HFF-Myc (cell line): Measurements from ENCODE around the gene FIGLA.
"Not testable (repeated sequence)": the region's sequence is repeated elsewhere in the genome, so short reads cannot be mapped to it uniquely, and the experiment has no call there.

ENCODE experiments used
- DNase-seq: peaks from one replicate; pipeline ENCODE4 v3.0.0-alpha.2; 2011; ENCODE audit warnings: low read depth; ENCODE audit errors: extremely low read depth
- H3K4me3 ChIP-seq: replicated peaks from 2 replicates; pipeline ENCODE4 v1.5.1; 2011; ENCODE audit warnings: low read depth, mild to moderate bottlenecking, control low read depth, low read length
- TF ChIP-seq, protein P1 (sequence below): IDR thresholded peaks from 2 replicates; pipeline ENCODE4 v1.5.1; 2012; ENCODE audit warnings: mild to moderate bottlenecking, low read depth, low read length, control low read depth; ENCODE audit errors: missing control alignments

FIGLA gene

DNA sequence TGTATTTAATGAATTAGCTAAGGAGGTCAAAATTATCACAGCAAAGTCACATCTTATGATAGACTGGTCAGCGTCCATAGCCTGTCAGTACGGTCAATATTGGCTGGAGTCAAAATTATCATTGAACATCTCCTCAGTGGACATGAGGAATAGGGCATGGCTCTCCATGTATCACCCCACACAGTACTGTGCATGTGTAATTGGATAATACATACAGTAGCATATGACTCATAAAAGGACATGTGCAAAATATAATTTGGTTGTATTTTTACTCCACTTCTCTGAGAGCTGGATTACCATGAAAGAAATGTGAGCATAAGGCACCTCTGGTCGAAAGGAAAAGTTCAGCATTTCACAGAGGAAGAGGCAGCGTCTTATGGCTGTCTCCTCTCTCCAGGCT, 47.4 kb downstream of the FIGLA start:
- DNase-seq = no peak
- no peak overlapping the region for H3K4me3 ChIP-seq
- TF ChIP-seq, protein P1, sequence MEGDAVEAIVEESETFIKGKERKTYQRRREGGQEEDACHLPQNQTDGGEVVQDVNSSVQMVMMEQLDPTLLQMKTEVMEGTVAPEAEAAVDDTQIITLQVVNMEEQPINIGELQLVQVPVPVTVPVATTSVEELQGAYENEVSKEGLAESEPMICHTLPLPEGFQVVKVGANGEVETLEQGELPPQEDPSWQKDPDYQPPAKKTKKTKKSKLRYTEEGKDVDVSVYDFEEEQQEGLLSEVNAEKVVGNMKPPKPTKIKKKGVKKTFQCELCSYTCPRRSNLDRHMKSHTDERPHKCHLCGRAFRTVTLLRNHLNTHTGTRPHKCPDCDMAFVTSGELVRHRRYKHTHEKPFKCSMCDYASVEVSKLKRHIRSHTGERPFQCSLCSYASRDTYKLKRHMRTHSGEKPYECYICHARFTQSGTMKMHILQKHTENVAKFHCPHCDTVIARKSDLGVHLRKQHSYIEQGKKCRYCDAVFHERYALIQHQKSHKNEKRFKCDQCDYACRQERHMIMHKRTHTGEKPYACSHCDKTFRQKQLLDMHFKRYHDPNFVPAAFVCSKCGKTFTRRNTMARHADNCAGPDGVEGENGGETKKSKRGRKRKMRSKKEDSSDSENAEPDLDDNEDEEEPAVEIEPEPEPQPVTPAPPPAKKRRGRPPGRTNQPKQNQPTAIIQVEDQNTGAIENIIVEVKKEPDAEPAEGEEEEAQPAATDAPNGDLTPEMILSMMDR = no peak

DNA sequence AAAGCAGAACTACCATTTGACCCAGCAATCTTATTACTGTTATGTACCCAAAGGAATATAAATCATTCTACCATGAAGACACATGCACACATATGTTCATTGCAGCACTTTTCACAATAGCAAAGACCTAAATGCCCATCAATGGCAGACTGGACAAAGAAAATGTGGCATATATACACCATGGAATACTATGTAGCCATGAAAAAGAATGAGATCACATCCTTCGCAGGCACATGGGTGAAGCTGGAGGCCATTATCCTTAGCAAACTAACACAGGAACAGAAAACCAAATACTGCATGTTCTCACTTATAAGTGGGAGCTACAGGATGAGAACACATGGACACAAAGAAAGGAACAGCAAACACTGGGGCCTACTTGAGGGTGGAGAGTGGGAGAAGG, 51.0 kb downstream of the FIGLA start:
- H3K4me3 ChIP-seq, DNase-seq: not testable (repeated sequence)

DNA sequence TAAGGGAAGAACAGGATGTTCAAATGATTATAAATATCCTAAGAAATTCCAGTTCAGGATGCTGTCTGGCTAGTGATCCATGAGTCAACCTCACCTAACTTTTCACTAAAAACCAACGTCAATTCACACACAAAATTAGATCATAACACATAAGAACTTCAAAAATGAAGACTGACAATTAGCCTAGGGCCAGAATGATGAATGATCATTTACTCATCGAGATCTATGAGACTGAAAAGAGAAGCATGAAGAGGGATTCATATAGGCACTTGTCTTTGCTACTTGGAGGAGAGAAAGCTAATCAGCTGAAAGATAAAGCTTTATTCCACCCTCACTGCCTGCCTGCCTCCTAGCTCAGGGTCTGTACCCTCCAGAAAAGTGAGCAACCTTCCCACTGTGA, 52.3 kb downstream of the FIGLA start:
- TF ChIP-seq, protein P1 = no peak
- H3K4me3 ChIP-seq = no peak overlapping the region
- DNase-seq = no peak

DNA sequence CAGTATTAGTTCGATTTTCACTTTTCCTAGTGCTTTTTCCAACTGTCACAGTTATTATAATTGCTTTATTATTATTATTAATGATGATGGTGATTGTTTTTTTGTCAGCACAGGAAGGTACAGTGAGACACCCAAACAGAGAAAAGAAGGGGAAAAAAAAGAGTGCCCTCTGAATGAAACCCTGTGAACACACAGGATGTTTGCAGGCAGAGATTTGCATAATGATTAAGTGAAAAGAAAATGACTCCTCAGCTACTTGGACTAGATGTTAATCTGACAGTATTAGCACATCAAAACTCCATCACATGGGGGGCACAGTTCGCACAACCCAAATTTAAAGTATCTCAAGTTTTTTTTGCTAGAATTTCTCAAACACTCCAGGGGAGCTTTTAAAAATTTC, 55.4 kb downstream of the FIGLA start:
- TF ChIP-seq, protein P1 = no peak
- no peak overlapping the region for H3K4me3 ChIP-seq
- no peak for DNase-seq

DNA sequence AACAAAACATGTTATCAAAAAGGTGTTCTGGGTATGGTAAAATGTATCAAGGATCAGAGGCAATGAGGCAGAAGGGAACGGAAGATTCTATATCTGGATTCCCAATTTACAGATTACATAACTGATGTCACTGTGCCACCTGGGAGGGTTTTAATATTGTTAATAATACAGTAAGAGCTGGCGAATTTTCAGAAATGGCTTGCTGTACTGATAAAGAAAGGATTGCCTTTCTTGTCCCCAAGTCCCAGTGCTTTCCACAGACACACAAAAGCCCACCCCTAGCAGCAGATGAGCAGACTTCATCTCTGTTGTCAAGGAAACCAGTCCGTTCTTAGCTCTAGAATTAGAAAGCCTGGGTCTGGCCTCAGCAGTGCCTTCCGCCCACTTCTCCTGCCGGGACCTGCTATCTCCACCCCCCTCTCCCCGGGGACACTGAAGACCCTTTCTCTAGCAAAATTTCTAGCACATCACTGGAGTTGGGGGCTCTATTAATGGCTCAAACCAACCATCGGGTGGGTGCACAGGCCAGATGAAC, 56.7 kb downstream of the FIGLA start:
- no peak overlapping the region for H3K4me3 ChIP-seq
- TF ChIP-seq, protein P1 = no peak
- no peak for DNase-seq

DNA sequence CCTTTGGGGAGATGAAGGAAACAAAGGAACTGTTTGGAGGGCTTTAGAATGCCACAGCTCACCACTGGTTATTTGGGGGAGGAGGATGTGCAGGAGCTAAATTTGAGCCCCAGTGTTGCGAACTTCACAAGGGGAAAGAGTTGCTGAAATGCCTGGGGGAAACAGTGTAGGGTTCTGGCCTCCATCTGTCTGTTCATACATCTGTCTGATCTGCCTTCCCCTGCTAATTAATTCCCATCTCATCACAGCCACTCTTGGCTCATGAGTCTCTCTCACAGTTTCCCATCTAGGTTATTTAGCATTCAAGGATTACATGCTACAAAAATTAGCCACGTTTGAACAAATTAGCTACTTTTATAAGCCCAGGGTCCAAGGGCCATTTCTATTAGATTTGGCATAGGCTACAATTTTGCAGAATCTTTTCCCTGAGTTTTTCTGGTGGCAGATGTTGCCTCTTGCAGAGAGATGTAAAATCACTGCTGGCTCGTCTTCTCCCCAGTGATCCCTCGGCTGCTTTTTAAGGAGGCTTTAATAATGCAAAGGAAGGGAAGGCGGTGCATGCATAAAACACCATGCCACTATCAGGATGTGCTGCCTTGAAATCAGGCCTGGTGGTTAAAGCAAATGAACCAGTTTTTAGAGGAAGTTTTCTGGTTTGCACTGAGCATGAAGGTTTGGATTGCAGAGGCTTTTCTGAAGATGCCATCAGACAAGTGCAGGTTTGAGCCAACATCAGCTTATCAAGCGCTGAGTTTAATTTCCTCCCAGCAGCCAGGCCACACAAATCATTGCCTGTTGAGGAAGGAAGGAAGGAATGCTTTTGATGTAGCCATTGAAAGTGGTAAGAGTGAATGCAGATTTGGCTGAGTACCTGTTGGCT, 57.4 kb downstream of the FIGLA start:
- no peak overlapping the region for H3K4me3 ChIP-seq
- DNase-seq = no peak
- TF ChIP-seq, protein P1 = no peak

DNA sequence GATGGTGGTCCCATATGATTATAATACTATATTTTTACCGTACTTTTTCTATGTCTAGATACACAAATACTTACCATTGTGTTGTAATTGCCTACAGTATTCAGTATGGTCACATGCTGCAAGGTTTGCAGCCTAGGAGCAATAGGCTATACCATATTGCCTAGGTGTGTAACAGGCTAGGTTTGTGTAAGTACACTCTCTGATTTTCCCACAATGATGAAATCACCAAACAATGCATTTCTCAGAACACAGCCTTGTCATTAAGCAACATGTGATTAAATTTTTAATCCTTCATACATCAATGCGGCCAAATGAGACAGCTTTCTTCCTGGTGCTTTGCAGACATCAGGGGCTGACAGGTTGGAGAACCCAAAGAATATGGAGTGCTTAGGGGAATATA, 59.7 kb downstream of the FIGLA start:
- no peak for DNase-seq
- TF ChIP-seq, protein P1 = no peak
- no peak overlapping the region for H3K4me3 ChIP-seq
